ENCODE data around the gene CMTR1. TPM values are rescaled to one million over a fixed set of nuclear protein-coding genes. Genes with fewer than 3 reads are reported as not detected.

Gene CMTR1
- total and polyA plus RNA-seq, 11 donors, result 16.3 to 40.7 (median 28.4) TPM

DNA sequence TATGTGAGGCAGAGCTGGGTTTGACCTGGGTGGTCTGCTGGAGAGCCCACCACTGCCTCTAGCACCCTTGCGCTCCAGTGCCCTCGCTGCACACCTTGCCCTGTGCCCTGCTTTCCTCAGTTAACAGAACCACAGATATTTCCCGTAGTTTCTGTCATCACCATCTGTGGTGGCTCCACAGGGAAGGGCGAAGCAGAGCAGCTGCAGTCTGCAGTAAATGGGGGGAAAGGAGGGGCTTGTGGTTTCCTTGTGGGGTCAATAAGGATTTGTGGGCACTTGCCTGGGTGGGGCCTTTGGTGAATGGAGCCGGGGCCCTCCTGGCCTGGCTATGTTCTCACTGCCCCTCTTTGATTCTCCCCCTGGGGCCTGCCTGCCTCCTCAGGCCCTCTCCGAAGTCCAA, 87.9 kb downstream of the CMTR1 start:
- no peak for ATAC-seq
- 64 to 85% (median 66%) methylated on average over 5 to 6 of the region's 6 CpGs for WGBS, 4 donors
- Histone ChIP-seq H3K9me3 (no peaks in the 10 kb centered on the region), H3K27me3 (peaks cover 0 to 13% (median 0%) of the 10 kb centered on the region in 9 donors), H3K4me3 (no peak overlapping the region), H3K27ac (no peak overlapping the region), H3K4me1 (peaks cover 0 to 10% (median 4%) of the 10 kb centered on the region in 12 donors), H3K36me3 (no peaks in the 10 kb centered on the region)
- intact Hi-C loops (cut with DNase I), result no loop called here
- TF ChIP-seq POLR2A (IDR thresholded peaks at IDR 0.05), result no peak
- TF ChIP-seq, protein P1, sequence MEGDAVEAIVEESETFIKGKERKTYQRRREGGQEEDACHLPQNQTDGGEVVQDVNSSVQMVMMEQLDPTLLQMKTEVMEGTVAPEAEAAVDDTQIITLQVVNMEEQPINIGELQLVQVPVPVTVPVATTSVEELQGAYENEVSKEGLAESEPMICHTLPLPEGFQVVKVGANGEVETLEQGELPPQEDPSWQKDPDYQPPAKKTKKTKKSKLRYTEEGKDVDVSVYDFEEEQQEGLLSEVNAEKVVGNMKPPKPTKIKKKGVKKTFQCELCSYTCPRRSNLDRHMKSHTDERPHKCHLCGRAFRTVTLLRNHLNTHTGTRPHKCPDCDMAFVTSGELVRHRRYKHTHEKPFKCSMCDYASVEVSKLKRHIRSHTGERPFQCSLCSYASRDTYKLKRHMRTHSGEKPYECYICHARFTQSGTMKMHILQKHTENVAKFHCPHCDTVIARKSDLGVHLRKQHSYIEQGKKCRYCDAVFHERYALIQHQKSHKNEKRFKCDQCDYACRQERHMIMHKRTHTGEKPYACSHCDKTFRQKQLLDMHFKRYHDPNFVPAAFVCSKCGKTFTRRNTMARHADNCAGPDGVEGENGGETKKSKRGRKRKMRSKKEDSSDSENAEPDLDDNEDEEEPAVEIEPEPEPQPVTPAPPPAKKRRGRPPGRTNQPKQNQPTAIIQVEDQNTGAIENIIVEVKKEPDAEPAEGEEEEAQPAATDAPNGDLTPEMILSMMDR (IDR thresholded peaks at IDR 0.05), result no peak
- no peak for DNase-seq

DNA sequence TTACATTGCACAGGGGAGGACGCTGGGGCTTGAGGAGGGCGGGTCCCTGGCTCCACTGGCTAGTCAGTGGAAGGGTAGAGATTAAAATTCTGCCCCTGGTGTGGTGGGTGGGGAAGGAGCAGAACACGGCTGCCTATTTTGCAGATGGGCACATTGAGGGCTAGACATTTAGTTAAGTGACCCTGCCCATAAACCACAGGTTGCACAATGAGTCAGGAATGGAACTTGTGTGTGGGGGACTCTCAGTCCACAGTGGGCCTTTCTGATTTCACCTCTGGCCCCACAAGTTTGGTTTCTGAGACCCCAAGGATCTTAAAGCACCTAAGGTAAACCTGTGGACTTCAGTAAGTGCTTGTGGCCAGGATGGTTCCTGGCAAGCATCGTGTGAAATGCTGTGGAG, 88.7 kb downstream of the CMTR1 start:
- H3K27me3 ChIP-seq, result peaks cover 0 to 13% (median 0%) of the 10 kb centered on the region in 9 donors
- TF ChIP-seq, protein P1 (IDR thresholded peaks at IDR 0.05), result no peak
- no peak for TF ChIP-seq POLR2A (IDR thresholded peaks at IDR 0.05)
- no peak overlapping the region for H3K27ac ChIP-seq
- DNase-seq (no peak), ATAC-seq (no peak)
- H3K4me1 ChIP-seq, result peaks cover 0 to 6% (median 0%) of the 10 kb centered on the region in 12 donors
- H3K4me3 ChIP-seq, result no peak overlapping the region
- no peaks in the 10 kb centered on the region for H3K9me3 ChIP-seq
- no peaks in the 10 kb centered on the region for H3K36me3 ChIP-seq
- 54 to 66% (median 62%) methylated on average over 4 of the region's 4 CpGs for WGBS, 4 donors
- intact Hi-C loops (cut with DNase I), result no loop called here

DNA sequence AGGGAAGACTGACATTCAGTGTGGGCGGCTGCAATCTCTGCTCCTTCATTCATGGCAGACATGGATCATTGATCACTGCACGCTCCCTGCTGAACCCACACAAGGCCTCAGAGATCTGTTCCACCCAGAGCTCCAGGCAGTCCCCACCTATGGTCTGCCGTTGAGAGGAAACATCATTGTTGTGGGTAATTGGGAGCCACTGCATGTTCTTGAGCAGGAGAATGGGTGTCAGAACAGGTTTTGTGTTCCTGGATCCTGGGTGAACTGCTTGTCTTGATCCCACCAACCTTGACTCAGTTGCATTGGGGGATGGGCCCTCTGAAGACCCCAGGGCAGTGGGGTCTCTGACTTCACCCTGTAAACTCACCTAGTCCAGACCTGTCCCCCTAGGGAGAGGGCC, 89.8 kb downstream of the CMTR1 start:
- no peaks in the 10 kb centered on the region for H3K4me1 ChIP-seq
- TF ChIP-seq POLR2A (IDR thresholded peaks at IDR 0.05), result no peak
- TF ChIP-seq, protein P1 (IDR thresholded peaks at IDR 0.05), result no peak
- intact Hi-C loops (cut with DNase I), result no loop called here
- no peak overlapping the region for H3K4me3 ChIP-seq
- no peaks in the 10 kb centered on the region for H3K36me3 ChIP-seq
- H3K9me3 ChIP-seq, result no peaks in the 10 kb centered on the region
- H3K27ac ChIP-seq, result no peak overlapping the region
- no peak for DNase-seq
- WGBS, 4 donors, result 83 to 94% (median 91%) methylated on average over 3 of the region's 3 CpGs
- no peak for ATAC-seq
- H3K27me3 ChIP-seq, result peaks cover 0 to 21% (median 0%) of the 10 kb centered on the region in 9 donors

DNA sequence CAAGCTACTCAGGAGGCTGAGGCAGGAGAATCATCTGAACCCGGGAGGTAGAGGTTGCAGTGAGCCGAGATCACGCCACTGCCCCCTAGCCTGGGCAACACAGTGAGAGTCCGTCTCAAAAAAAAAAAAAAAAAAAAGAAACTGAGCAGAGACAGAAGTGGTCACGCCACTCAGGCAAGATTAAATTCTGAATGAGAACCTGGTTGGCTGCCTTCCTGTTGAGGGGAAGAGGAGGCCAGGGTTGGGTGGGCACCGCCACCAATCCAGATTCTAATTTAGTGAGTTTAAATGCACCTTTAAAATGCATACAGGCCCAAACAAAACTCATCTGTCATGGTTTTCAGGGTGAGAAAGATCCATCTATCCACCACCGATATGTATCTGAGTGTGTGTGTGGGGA, 90.4 kb downstream of the CMTR1 start:
- no peak for DNase-seq
- Histone ChIP-seq H3K4me3 (no peak overlapping the region), H3K27me3 (peaks cover 0 to 27% (median 2%) of the 10 kb centered on the region in 9 donors), H3K36me3 (no peaks in the 10 kb centered on the region), H3K4me1 (no peaks in the 10 kb centered on the region), H3K9me3 (no peaks in the 10 kb centered on the region), H3K27ac (no peak overlapping the region)
- ATAC-seq, result no peak
- 71 to 78% (median 75%) methylated on average over 7 of the region's 7 CpGs for WGBS, 4 donors
- TF ChIP-seq, protein P1 (IDR thresholded peaks at IDR 0.05), result no peak
- TF ChIP-seq POLR2A (IDR thresholded peaks at IDR 0.05), result no peak
- intact Hi-C loops (cut with DNase I), result no loop called here
